Loucy (cell line): ENCODE data around the gene MACF1.

Experiments
- CTCF ChIP-seq: fragments of 200-600 bp; sonication (generic); conservative IDR thresholded peaks from 2 replicates; pipeline ENCODE4 v1.5.1; 2014; ENCODE audit warnings: mild to moderate bottlenecking, antibody characterized with exemption, low read length
- EZH2phosphoT487 ChIP-seq: fragments of 200-600 bp; IDR thresholded peaks from 2 replicates; pipeline ENCODE4 v1.6.1; 2018; ENCODE audit warnings: antibody characterized with exemption, mild to moderate bottlenecking, moderate library complexity, borderline replicate concordance

GRCh38 chr1:39387452-39387851 lies 183.0 kb downstream of the MACF1 start:
- TF ChIP-seq CTCF (no peak), EZH2phosphoT487 (no peak)
